NCI-H524 treated with DMSO at 0.1 percent for 48 hours (cell line): ENCODE results near the gene VSTM4.

Source experiments
- DNase-seq: peaks from one replicate; lab custom pipeline; 2025; lab: John Stamatoyannopoulos, UW

VSTM4 gene

GRCh38 chr10:49141541-49142332 lies 26.4 kb upstream of the VSTM4 start:
- no peak for DNase-seq

- no peak for DNase-seq
Measured at GRCh38 chr10:49140304-49141177, 25.2 kb upstream of the VSTM4 start.

GRCh38 chr10:49139846-49140195 lies 24.5 kb upstream of the VSTM4 start:
- no peak for DNase-seq

- no peak for DNase-seq
Measured at GRCh38 chr10:49139028-49139845, 23.9 kb upstream of the VSTM4 start.

GRCh38 chr10:49138361-49138891 lies 23.1 kb upstream of the VSTM4 start:
- DNase-seq = no peak

GRCh38 chr10:49136525-49136924 lies 21.2 kb upstream of the VSTM4 start:
- DNase-seq = no peak

- no peak for DNase-seq
Measured at GRCh38 chr10:49135575-49136313, 20.4 kb upstream of the VSTM4 start.

GRCh38 chr10:49134327-49134726 lies 19.0 kb upstream of the VSTM4 start:
- no peak for DNase-seq

GRCh38 chr10:49133706-49134248 lies 18.5 kb upstream of the VSTM4 start, which contains the start of gene FAM170B:
Gene FAM170B, minus strand, starts transcription at chr10:49134021. Its CDS starts 103 bp downstream, at chr10:49133918.
- DNase-seq = no peak

GRCh38 chr10:49132362-49132737 lies 17.0 kb upstream of the VSTM4 start:
- no peak for DNase-seq

- no peak for DNase-seq
Measured at GRCh38 chr10:49131507-49132361, 16.4 kb upstream of the VSTM4 start.

GRCh38 chr10:49129376-49129775 lies 14.1 kb upstream of the VSTM4 start:
- no peak for DNase-seq

- DNase-seq = no peak
Measured at GRCh38 chr10:49128854-49129253, 13.5 kb upstream of the VSTM4 start.

GRCh38 chr10:49123981-49124950 lies 8.9 kb upstream of the VSTM4 start:
- no peak for DNase-seq

GRCh38 chr10:49120911-49121310 lies 5.6 kb upstream of the VSTM4 start:
- DNase-seq = no peak

GRCh38 chr10:49119746-49120145 lies 4.4 kb upstream of the VSTM4 start:
- no peak for DNase-seq

GRCh38 chr10:49118430-49119074 lies 3.2 kb upstream of the VSTM4 start:
- no peak for DNase-seq

GRCh38 chr10:49117376-49118070 lies 2.2 kb upstream of the VSTM4 start:
- no peak for DNase-seq
